Keratinocyte (primary cell): ENCODE data around the gene PPP2CA. TPM values are rescaled to one million over a fixed set of nuclear protein-coding genes. Genes with fewer than 3 reads are reported as not detected.

ENCODE experiments used
- DNase-seq: peaks from one replicate; pipeline ENCODE4 v3.0.0-alpha.2; 2011; ENCODE audit warnings: low read depth, missing footprints, low spot score
- FAIRE-seq: peaks from 2 replicates; lab custom pipeline; 2011; peaks lifted over from hg19 to GRCh38; lab: Jason Lieb, UNC
- H2AFZ ChIP-seq: 2 replicates; pipeline ENCODE4 v1.6.0; 2012; ENCODE audit warnings: low read length, control low read depth, inconsistent platforms; ENCODE audit not compliant: control insufficient read depth
- H3K27ac ChIP-seq: 2 replicates; pipeline ENCODE4 v1.5.1; 2011; ENCODE audit warnings: low read length; ENCODE audit not compliant: control insufficient read depth, insufficient read depth
- H3K27me3 ChIP-seq: 3 replicates; pipeline ENCODE4 v1.6.0; 2011; ENCODE audit warnings: low read length; ENCODE audit not compliant: control insufficient read depth, insufficient read depth; ENCODE audit errors: extremely low read depth
- H3K36me3 ChIP-seq, 2 experiments: 2 replicates in 1 of 2; 3 replicates in 1 of 2; pipeline ENCODE4 v1.5.1; 2011; ENCODE audit warnings: low read length in 2 of 2, mild to moderate bottlenecking in 1 of 2; ENCODE audit not compliant: control insufficient read depth in 2 of 2, insufficient read depth in 2 of 2; ENCODE audit errors: extremely low read depth in 1 of 2
- H3K4me1 ChIP-seq: 3 replicates; pipeline ENCODE4 v1.5.1; 2011; ENCODE audit warnings: low read length; ENCODE audit not compliant: control insufficient read depth, insufficient read depth; ENCODE audit errors: extremely low read depth
- H3K4me2 ChIP-seq: 3 replicates; pipeline ENCODE4 v1.6.0; 2011; ENCODE audit warnings: low read depth, low read length; ENCODE audit not compliant: control insufficient read depth, insufficient read depth; ENCODE audit errors: extremely low read depth
- H3K4me3 ChIP-seq, 3 experiments: fragments of 200-600 bp in 1 of 3; sonication (generic) in 1 of 3; 2 replicates in 2 of 3; 3 replicates in 1 of 3; pipeline ENCODE4 v1.5.1; 2011 to 2016; ENCODE audit warnings: low read length in 3 of 3, mild to moderate bottlenecking in 3 of 3, control low read depth in 2 of 3, inconsistent platforms in 1 of 3, low read depth in 1 of 3, mixed read lengths in 1 of 3, mixed run types in 1 of 3, moderate library complexity in 1 of 3; ENCODE audit not compliant: control insufficient read depth in 2 of 3, insufficient read depth in 2 of 3; ENCODE audit errors: extremely low read depth in 1 of 3
- H3K79me2 ChIP-seq: 2 replicates; pipeline ENCODE4 v1.6.0; 2012; ENCODE audit warnings: low read length; ENCODE audit not compliant: control insufficient read depth, insufficient read depth
- H3K9ac ChIP-seq: 3 replicates; pipeline ENCODE4 v1.6.0; 2011; ENCODE audit warnings: low read length; ENCODE audit not compliant: control insufficient read depth, insufficient read depth; ENCODE audit errors: extremely low read depth
- H3K9me1 ChIP-seq: 3 replicates; pipeline ENCODE4 v1.6.0; 2011; ENCODE audit warnings: low read length; ENCODE audit not compliant: control insufficient read depth, insufficient read depth; ENCODE audit errors: extremely low read depth
- H3K9me3 ChIP-seq: 2 replicates; pipeline ENCODE4 v1.5.1; 2012; ENCODE audit warnings: low read depth, low read length; ENCODE audit not compliant: control insufficient read depth
- H4K20me1 ChIP-seq: 3 replicates; pipeline ENCODE4 v1.6.0; 2011; ENCODE audit warnings: low read length; ENCODE audit not compliant: control insufficient read depth, insufficient read depth; ENCODE audit errors: extremely low read depth
- EZH2 ChIP-seq: IDR thresholded peaks from one replicate; pipeline ENCODE4 v1.6.1; 2012; ENCODE audit warnings: inconsistent platforms, mild to moderate bottlenecking, low read length, moderate library complexity
- dilution Hi-C: fragments of 300-500 bp; cut with MboI; formaldehyde crosslinking; loops from one replicate; pipeline ENCODE4 v1.7.0; 2020; ENCODE audit warnings: low sequenced_read_pairs; ENCODE audit not compliant: extremely low pct_ligation_motif_present
- polyA plus RNA-seq, 5 experiments: library from polyadenylated mRNA; depleted of rRNA in 3 of 5; stranded (reverse) in 3 of 5; stranded (forward) in 1 of 5; unstranded in 1 of 5; fragments of >200 nt; gene quantifications; 1 replicate in 1 of 5; 2 replicates in 3 of 5; 3 replicates in 1 of 5; pipeline versions ENCODE4 v1.2.1 to v1.2.3, GENCODE V29; 2011 to 2012; ENCODE audit warnings: missing spikeins in 2 of 5, low read depth in 1 of 5, low replicate concordance in 1 of 5
- TF ChIP-seq, protein P1 (sequence below), 3 experiments: IDR thresholded peaks in 1 of 3; conservative IDR thresholded peaks in 1 of 3; optimal IDR thresholded peaks in 1 of 3; 2 replicates in 2 of 3; 3 replicates in 1 of 3; pipeline versions ENCODE3 to v1.5.1; 2011; ENCODE audit warnings: low read length in 3 of 3, mild to moderate bottlenecking in 3 of 3, moderate library complexity in 2 of 3, control low read depth in 1 of 3, inconsistent platforms in 1 of 3; ENCODE audit not compliant: insufficient read depth in 2 of 3; ENCODE audit errors: extremely low read depth in 1 of 3

Gene PPP2CA
- polyA plus RNA-seq, 1 donor (not counting 4 experiments of a cell fraction or from before 2014, with no cell fraction given): 255 TPM

DNA sequence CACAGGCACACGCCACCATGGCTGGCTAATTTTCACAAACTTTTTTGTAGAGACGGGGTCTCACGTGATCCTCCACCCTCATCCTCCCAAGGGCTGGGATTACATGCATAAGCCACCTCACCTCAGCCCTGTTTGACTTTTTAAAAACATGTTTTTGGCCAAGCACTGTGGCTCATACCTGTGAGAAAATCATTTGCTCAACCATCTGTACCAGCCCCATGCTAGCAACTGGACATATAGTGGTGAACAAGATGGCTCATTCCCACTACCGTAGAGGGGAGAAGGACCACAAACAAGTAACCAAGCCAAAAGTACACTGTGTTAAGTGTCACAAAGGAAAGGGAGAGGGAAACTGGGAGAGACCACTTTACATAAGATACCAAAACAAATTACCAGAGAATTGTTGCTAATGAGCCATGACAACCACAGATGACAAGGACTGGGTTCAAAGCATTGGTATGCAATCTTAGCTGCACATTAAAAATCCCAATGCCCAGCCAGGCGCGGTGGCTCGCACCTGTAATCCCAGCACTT lies 19.2 kb downstream of the PPP2CA start:
- Histone ChIP-seq H3K4me1 (no peaks in the 10 kb centered on the region), H3K4me2 (no peak overlapping the region), H3K9ac (no peak overlapping the region), H4K20me1 (peaks cover 46% of the 10 kb centered on the region), H2AFZ (no peak overlapping the region), H3K4me3 (no peak overlapping the region), H3K27ac (no peak overlapping the region), H3K9me3 (no peaks in the 10 kb centered on the region), H3K36me3 (peaks cover 7% of the 10 kb centered on the region in 2 experiments), H3K9me1 (peaks cover 8% of the 10 kb centered on the region), H3K27me3 (no peaks in the 10 kb centered on the region), H3K79me2 (peaks cover 91% of the 10 kb centered on the region)
- dilution Hi-C loops: no loop called here
- DNase-seq (no peak), FAIRE-seq (no peak)
- no peak for TF ChIP-seq EZH2
- TF ChIP-seq, protein P1, sequence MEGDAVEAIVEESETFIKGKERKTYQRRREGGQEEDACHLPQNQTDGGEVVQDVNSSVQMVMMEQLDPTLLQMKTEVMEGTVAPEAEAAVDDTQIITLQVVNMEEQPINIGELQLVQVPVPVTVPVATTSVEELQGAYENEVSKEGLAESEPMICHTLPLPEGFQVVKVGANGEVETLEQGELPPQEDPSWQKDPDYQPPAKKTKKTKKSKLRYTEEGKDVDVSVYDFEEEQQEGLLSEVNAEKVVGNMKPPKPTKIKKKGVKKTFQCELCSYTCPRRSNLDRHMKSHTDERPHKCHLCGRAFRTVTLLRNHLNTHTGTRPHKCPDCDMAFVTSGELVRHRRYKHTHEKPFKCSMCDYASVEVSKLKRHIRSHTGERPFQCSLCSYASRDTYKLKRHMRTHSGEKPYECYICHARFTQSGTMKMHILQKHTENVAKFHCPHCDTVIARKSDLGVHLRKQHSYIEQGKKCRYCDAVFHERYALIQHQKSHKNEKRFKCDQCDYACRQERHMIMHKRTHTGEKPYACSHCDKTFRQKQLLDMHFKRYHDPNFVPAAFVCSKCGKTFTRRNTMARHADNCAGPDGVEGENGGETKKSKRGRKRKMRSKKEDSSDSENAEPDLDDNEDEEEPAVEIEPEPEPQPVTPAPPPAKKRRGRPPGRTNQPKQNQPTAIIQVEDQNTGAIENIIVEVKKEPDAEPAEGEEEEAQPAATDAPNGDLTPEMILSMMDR (optimal IDR thresholded peaks at IDR 0.05 in 1 of 3, IDR thresholded peaks at IDR 0.05 in 1 of 3, conservative IDR thresholded peaks at IDR 0.05 in 1 of 3; ENCODE audit: extremely low read depth in 1 of 3, insufficient read depth in 2 of 3, low read length in 3 of 3): no peak

DNA sequence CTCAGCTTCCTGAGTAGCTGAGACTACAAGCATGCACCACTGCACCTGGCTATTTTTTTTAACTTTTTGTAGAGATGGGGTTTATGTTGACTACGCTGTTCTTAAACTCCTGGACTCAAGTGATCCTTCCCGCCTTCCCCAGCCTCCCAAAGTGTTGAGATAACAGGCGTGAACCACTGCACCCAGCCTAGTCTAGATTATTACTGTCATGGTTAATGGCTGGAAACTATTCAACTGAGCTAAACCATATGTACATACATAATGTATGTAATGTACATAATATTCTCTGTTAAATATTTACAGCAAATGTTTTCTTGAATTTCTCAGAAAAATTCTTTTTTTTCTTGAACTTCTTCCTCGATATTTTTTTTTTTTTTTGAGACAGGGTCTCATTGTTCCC lies 21.3 kb downstream of the PPP2CA start:
- H3K9ac ChIP-seq: no peak overlapping the region
- no peaks in the 10 kb centered on the region for H3K4me1 ChIP-seq
- no peak for DNase-seq
- no peak for TF ChIP-seq EZH2
- TF ChIP-seq, protein P1 (optimal IDR thresholded peaks at IDR 0.05 in 1 of 3, IDR thresholded peaks at IDR 0.05 in 1 of 3, conservative IDR thresholded peaks at IDR 0.05 in 1 of 3; ENCODE audit: extremely low read depth in 1 of 3, insufficient read depth in 2 of 3, low read length in 3 of 3): no peak
- H3K79me2 ChIP-seq: peaks cover 84% of the 10 kb centered on the region
- peaks cover 30% of the 10 kb centered on the region for H4K20me1 ChIP-seq
- H3K27me3 ChIP-seq: no peaks in the 10 kb centered on the region
- no peak overlapping the region for H3K4me3 ChIP-seq
- peaks cover 4% of the 10 kb centered on the region for H3K9me1 ChIP-seq
- no peak overlapping the region for H3K4me2 ChIP-seq
- dilution Hi-C loops: no loop called here
- no peaks in the 10 kb centered on the region for H3K9me3 ChIP-seq
- no peak overlapping the region for H3K27ac ChIP-seq
- FAIRE-seq: no peak
- peaks cover 13 to 24% of the 10 kb centered on the region in 2 experiments for H3K36me3 ChIP-seq
- H2AFZ ChIP-seq: no peak overlapping the region
